Measurements from ENCODE around the gene GNA14. TPM values are rescaled to one million over a fixed set of nuclear protein-coding genes. Genes with fewer than 3 reads are reported as not detected.

The GNA14 gene
- total RNA-seq, 1 experiment from 2014 or later, result 0.37 TPM

DNA sequence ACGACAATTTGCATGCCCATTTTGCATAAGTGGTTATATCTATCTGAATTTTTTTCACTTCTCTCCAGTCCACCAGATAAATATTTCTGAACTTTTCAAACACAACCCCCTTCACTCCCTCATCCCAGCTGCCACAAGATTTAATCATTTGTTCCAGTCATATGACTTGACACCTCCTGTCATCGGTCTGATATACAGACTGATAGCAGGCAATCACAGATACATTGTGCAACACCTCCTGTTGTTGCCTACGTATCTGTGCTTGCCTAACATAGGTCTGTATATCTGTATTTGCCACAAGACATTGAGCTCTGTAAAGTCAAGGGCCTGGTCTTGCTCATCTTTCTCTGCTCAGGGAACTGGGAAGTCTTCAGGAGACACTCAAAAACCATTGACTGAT, 65.6 kb downstream of the GNA14 start:
- Histone ChIP-seq H2BK5ac (ENCODE audit: insufficient read length, low read length) (no peak overlapping the region), H3K79me2 (ENCODE audit: insufficient read depth, low read length) (peaks cover 2% of the 10 kb centered on the region; the same call in 1 of the 2 replicates), H3K14ac (ENCODE audit: insufficient read depth, low read length) (no peak overlapping the region), H3K4me2 (ENCODE audit: insufficient read depth, insufficient read length, low read length) (no peak overlapping the region), H4K91ac (ENCODE audit: insufficient read length, low read depth, low read length) (no peak overlapping the region), H2BK120ac (ENCODE audit: low read depth, low read length, poor library complexity, severe bottlenecking) (no peak overlapping the region), H4K5ac (ENCODE audit: insufficient read length, low read depth, low read length) (no peak overlapping the region), H3K23me2 (ENCODE audit: insufficient read length, low read depth, low read length, poor library complexity, severe bottlenecking) (no peaks in the 10 kb centered on the region), H3K27ac (ENCODE audit: insufficient read length, low read depth, low read length) (no peak overlapping the region), H3K23ac (ENCODE audit: insufficient read length, low read depth, low read length) (no peak overlapping the region), H3T11ph (ENCODE audit: low read length) (no peak overlapping the region), H3K4me1 (ENCODE audit: insufficient read depth, low read length) (peaks cover 20% of the 10 kb centered on the region), H4K20me1 (ENCODE audit: control insufficient read depth, insufficient read depth, insufficient read length) (no peaks in the 10 kb centered on the region), H4K8ac (replicated peaks; ENCODE audit: insufficient read length, low read depth, low read length) (no peak overlapping the region), H2BK15ac (ENCODE audit: low read depth, low read length) (no peak overlapping the region), H3K18ac (ENCODE audit: insufficient read length, low read depth, low read length) (no peak overlapping the region), H2AK5ac (ENCODE audit: insufficient read length, low read length) (no peak overlapping the region), H3K79me1 (ENCODE audit: insufficient read depth, low read depth, low read length, poor library complexity, severe bottlenecking) (no peaks in the 10 kb centered on the region), H2BK12ac (ENCODE audit: insufficient read length, low read depth, low read length) (no peak overlapping the region), H3K4ac (ENCODE audit: low read depth, low read length) (no peak overlapping the region), H2AFZ (ENCODE audit: low read length) (no peak overlapping the region), H3K27me3 (ENCODE audit: insufficient read depth, low read length) (no peaks in the 10 kb centered on the region), H3K9ac (ENCODE audit: extremely low read depth, insufficient read length, low read length) (no peak overlapping the region), H2BK20ac (ENCODE audit: low read depth, low read length, poor library complexity, severe bottlenecking) (no peak overlapping the region), H3K9me3 (ENCODE audit: control insufficient read depth, low read depth, low read length) (no peaks in the 10 kb centered on the region), H3K56ac (ENCODE audit: insufficient read length, low read depth, low read length) (no peak overlapping the region)
- WGBS (ENCODE audit: extremely low coverage, insufficient read length, low lambda C conversion rate), result no CpG with 5 or more reads among the region's 3 CpGs
- TF ChIP-seq, protein P1, sequence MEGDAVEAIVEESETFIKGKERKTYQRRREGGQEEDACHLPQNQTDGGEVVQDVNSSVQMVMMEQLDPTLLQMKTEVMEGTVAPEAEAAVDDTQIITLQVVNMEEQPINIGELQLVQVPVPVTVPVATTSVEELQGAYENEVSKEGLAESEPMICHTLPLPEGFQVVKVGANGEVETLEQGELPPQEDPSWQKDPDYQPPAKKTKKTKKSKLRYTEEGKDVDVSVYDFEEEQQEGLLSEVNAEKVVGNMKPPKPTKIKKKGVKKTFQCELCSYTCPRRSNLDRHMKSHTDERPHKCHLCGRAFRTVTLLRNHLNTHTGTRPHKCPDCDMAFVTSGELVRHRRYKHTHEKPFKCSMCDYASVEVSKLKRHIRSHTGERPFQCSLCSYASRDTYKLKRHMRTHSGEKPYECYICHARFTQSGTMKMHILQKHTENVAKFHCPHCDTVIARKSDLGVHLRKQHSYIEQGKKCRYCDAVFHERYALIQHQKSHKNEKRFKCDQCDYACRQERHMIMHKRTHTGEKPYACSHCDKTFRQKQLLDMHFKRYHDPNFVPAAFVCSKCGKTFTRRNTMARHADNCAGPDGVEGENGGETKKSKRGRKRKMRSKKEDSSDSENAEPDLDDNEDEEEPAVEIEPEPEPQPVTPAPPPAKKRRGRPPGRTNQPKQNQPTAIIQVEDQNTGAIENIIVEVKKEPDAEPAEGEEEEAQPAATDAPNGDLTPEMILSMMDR (conservative IDR thresholded peaks at IDR 0.05), result no peak
- Mint-ChIP-seq H3K36me3 (ENCODE audit: insufficient read depth in 1 of 3, low read depth in 3 of 3) (peaks cover 0 to 5% (median 2%) of the 10 kb centered on the region in 3 experiments; a peak in 3 of 7 replicates), H3K27ac (no peak overlapping the region; a peak in 1 of 7 replicates), H3K9me3 (no peaks in the 10 kb centered on the region), H3K4me1 (peaks cover 43 to 52% of the 10 kb centered on the region in 2 experiments), H3K27me3 (ENCODE audit: low read depth) (no peaks in the 10 kb centered on the region; the same call in 1 of the 2 replicates), H3K4me3 (no peak overlapping the region)
- DNase-seq, result no peak
